DMS114 treated with DMSO at 0.1 percent for 48 hours (cell line): Measurements from ENCODE around the gene SCGB1D2.

Experiments
- DNase-seq: peaks from one replicate; lab custom pipeline; 2025; ENCODE audit not compliant: unreplicated experiment; lab: John Stamatoyannopoulos, UW

SCGB1D2 gene

GRCh38 chr11:62256281-62256680, 14.2 kb downstream of the SCGB1D2 start:
- DNase-seq: no peak

- no peak for DNase-seq
These were observed 18.4 kb downstream of the SCGB1D2 start for GRCh38 chr11:62260261-62260953.

- DNase-seq: no peak
These were observed 22.0 kb downstream of the SCGB1D2 start for GRCh38 chr11:62264004-62264403.

- no peak for DNase-seq
These were observed 24.5 kb downstream of the SCGB1D2 start for GRCh38 chr11:62266558-62266957.

GRCh38 chr11:62267050-62267449, 25.0 kb downstream of the SCGB1D2 start:
- DNase-seq: no peak

- no peak for DNase-seq
These were observed 25.5 kb downstream of the SCGB1D2 start for GRCh38 chr11:62267576-62267975.

GRCh38 chr11:62269654-62270278, 27.7 kb downstream of the SCGB1D2 start, which contains the start of gene SCGB2A2:
Gene SCGB2A2 (plus strand): TSS chr11:62270158. CDS start chr11:62270217, 59 bp downstream.
- no peak for DNase-seq

GRCh38 chr11:62273284-62273683, 31.2 kb downstream of the SCGB1D2 start:
- no peak for DNase-seq

- DNase-seq: no peak
These were observed 31.8 kb downstream of the SCGB1D2 start for GRCh38 chr11:62273789-62274275.

- DNase-seq: no peak
These were observed 38.4 kb downstream of the SCGB1D2 start for GRCh38 chr11:62280452-62280851.
